T47D (cell line): Measurements from ENCODE around the gene PEX13.

Experiments used
- DNase-seq, 2 experiments: peaks; one replicate each; pipeline versions ENCODE4 v3.0.0 to v3.0.0-alpha.2; 2011 to 2012; ENCODE audit warnings: low read depth in 1 of 2, low spot score in 1 of 2
- JUND ChIP-seq: IDR thresholded peaks from 2 replicates; pipeline ENCODE4 v1.6.1; 2012; ENCODE audit warnings: low read depth
- in situ Hi-C: cut with HindIII; loops from 2 replicates; pipeline ENCODE4 v1.10.0; 2016; ENCODE audit warnings: low sequenced_read_pairs, low pct_unique_long_range_greater_than_20kb

PEX13 gene

DNA sequence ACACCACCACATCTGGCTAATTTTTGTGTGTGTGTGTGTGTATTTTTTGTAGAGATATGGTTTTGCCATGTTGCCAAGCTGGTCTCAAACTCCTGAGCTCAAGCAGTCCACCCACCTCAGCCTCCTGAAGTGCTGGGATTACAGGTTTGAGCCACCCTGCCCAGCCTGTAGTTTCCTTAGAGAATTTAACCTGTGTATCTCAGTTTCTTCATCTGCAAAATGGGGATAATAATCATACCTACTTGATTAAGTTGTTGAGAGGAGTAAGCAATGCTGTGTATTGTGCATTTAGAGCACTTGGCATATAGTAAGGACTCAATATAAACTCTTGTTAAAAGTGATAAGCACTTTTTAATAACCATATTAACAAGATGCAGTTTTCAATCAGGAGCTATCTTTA is 41.9 kb downstream of the PEX13 start:
- in situ Hi-C loops: no loop called here
- no peak for TF ChIP-seq JUND
- no peak for DNase-seq

DNA sequence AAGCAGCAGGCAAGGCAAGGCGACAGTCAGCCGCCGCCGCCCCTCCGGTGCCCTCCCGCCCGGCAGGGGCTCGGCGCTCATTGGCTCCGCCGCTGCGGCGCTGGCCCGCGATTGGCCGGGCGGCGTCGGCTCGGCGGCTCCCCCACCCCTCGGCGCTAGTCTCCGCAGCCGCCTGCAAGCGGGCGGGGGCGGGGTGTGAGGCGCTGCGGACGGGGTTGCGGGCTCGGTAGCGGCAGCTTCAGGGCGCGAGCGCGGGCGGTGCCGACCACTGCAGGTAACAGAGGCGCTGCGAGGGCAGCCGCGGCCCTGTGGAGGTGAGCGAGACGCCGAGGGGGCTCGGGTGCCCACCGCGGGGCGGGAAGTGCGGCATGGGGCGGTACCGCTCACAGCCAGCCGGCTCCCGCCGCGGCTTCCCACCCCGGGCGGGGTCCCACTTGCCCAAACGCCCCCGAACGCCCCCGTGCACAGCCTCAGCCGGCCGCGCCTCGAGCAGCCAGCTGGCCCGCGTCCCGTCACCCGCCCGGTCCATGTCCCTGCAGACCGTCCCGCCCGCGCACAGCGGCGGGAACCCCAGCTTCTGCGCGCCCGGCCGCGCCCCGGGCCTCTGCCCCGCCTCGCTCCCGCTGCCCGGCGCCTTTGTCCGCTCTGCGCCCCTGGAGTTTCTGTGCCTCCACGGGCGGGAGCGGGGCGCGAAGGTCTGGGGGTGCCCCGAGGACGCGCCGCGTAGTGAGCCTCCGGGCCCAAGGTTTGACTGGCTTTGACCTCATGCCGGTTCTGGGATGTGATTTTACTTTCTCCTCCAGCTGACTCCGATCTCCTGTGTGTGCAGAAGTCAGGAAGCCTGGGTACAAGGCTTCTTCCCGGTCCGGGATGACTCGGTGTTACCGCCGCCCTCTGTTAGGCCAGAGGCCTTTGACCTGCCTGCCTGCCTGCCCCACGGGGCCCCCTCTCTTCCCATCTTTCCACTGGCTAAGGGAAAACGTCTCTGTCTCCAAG is 48.5 kb downstream of the PEX13 start, which contains the start of gene SANBR:
Gene SANBR, plus strand, starts transcription at position 158 of the 996 bp plus-strand sequence. CDS start 4,480 bp downstream, outside the sequence.
- no peak for TF ChIP-seq JUND
- DNase-seq: peak; percentile 56 to 89
- in situ Hi-C loops: no loop called here

DNA sequence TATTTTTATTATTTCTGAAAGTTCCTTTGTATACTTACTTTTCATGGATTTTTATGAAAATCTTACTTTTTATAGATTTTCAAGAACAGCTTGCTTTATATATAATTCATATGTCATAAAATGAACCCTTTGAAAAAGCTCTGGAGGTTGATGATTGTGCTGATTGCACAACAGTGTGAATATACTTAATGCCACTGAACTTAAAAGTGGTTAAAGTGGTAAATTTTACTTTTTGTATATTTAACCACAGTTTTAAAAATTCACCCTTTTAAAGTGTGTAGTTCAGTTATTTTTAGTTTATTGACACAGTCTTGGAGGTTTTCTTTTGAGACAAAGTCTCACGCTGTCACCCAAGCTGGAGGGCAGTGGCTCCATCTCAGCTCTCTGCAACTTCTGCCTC is 56.6 kb downstream of the PEX13 start:
- no peak for TF ChIP-seq JUND
- no peak for DNase-seq
- in situ Hi-C loops: no loop called here

DNA sequence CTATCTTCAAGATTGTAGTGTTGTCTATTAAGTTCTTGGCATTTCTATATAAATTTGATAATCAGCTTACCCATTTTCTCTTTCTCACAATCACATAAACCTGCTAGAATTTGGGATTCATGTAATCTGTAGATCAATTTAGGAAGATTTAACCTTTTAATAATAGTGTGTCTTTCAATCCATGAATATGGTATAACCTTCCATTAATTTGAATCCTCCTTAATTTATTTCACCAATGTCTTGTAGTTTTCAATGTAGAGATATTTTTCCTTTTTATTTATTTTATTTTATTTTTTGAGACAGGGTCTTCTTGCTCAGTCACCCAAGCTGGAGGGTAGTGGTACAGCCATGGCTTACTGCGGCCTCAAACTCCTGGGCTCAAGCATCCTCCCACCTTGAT is 68.4 kb downstream of the PEX13 start:
- TF ChIP-seq JUND: no peak
- in situ Hi-C loops: no loop called here
- no peak for DNase-seq

DNA sequence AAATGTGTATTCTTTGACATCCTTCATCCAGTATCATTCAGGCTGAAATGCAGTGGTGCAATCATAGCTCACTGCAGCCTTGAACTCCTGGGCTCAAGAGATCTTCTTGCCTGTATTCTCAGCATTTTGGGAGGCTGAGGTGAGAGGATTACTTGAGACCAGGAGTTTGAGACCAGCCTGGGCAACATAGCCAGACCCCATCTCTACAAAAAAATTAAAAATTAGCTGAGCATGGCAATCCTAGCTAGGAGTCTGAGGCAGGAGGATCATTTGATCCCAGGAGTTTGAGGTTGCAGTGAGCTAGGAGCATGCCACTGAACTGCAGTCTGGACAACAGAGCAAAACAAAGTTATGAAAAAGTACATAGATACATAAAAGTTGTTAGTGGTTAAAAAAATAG is 72.3 kb downstream of the PEX13 start:
- DNase-seq: no peak
- in situ Hi-C loops: no loop called here
- no peak for TF ChIP-seq JUND

DNA sequence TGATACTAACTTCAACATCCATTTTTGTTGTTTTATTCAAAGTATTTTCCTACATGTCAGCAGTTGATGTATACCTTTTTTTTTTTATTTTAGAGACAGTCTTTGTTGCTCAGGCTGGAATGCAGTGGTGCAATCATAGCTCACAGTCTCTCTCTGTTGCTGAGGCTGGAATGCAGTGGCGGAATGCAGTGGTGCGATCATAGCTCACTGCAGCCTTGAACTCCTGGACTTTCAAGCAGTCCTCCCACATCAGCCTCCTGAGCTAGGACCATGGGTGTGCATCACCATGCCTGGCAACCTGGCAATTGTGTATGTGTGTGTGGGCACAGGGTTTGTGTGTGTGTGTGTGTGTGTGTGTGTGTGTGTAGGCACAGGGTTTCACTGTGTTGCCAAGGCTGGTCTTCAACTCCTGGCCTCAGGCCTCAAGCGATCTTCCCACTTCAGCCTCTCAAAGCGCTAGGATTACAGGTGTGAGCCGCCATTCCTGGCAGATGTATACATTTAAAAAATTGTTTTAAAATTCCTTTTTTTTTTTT is 72.9 kb downstream of the PEX13 start:
- no peak for DNase-seq
- TF ChIP-seq JUND: no peak
- in situ Hi-C loops: no loop called here

DNA sequence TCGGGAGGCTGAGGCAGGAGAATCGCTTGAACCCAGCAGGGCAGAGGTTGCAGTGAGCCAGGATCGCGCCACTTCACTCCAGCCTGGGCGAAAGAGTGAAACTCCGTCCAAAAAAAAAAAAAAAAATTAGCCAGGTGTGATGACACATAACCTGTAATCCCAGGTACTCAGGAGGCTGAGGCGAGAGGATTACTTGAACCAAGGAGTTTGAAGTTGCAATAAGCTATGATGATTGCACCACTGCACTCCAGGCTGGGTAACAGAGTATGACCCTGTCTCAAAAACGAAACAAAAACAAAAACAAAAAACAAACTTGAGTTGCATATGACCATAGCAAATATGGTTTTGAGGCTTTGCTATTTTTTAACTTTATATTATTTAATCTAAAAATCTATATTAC is 74.0 kb downstream of the PEX13 start:
- TF ChIP-seq JUND: no peak
- DNase-seq: no peak
- in situ Hi-C loops: no loop called here

DNA sequence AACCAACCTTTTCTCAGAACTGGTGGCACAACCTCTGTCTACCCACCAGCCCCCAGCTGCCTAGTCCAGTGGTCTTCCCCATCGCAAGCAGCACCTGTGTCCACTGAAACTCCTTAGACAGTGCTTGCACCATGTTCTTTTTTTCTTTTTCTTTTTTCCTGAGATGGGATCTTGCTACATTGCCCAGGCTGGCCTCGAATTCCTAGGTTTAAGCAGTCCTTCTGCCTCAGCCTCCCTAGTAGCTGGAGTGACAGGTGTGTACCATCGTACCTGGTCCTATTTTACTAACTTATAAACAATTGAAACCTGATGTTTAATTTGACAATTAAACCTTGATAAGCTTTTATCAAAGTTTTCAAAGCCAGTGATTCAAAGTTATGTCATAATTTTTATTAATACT is 78.9 kb downstream of the PEX13 start:
- in situ Hi-C loops: no loop called here
- no peak for DNase-seq
- TF ChIP-seq JUND: no peak

DNA sequence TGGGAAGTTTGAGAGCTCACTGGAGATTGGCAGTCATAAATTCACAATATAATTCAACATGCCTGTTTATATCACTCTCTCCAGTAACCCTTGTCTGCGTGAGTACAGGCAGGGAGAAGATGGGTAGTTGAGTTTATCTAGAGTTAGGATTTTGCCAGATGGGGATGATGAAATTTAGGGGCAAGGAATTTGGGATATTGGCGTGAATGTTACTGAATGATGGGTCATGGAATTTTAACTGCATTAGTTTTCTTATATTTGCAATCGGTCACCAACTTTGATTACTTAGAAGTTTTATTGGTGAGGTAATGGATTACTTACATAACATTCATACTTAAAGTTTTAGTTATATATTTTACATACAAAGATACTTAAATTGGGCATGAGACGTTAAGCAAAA is 83.3 kb downstream of the PEX13 start:
- TF ChIP-seq JUND: no peak
- DNase-seq: no peak
- in situ Hi-C loops: no loop called here
